Measurements from ENCODE around the gene EXOSC2. TPM values are rescaled to one million over a fixed set of nuclear protein-coding genes. Genes with fewer than 3 reads are reported as not detected.

The EXOSC2 gene
- total and polyA plus RNA-seq, 8 donors = 17.5 to 56.4 (median 51.3) TPM

- DNase-seq (peak in 3 of 4 donors; percentile 61 to 88 (median 81)), ATAC-seq (peak; percentile 96)
- H3K36me3 ChIP-seq = peaks cover 0 to 96% of the 10 kb centered on the region in 2 donors
- intact Hi-C loops (cut with DNase I) = loop anchor here in 1 of 2 donors (5.0 to 10.0 kb wide), 3 partner anchors 166 to 343 kb away; no protein-coding TSS in a partner anchor
- no peaks in the 10 kb centered on the region for H3K9me3 ChIP-seq
- peak; percentile 88 to 91 for TF ChIP-seq CTCF (IDR thresholded peaks at IDR 0.05)
- no peaks in the 10 kb centered on the region for H3K4me1 ChIP-seq
- no peak overlapping the region for H3K4me3 ChIP-seq
- no peaks in the 10 kb centered on the region for H3K27me3 ChIP-seq
- no peak overlapping the region for H3K27ac ChIP-seq
Observed at GRCh38 chr9:130701059-130702022, 7.8 kb downstream of the EXOSC2 start.

GRCh38 chr9:130703501-130703900, 9.9 kb downstream of the EXOSC2 start:
- Histone ChIP-seq H3K27ac (no peak overlapping the region), H3K36me3 (peaks cover 0 to 75% of the 10 kb centered on the region in 2 donors), H3K27me3 (no peaks in the 10 kb centered on the region), H3K4me1 (no peaks in the 10 kb centered on the region), H3K9me3 (no peaks in the 10 kb centered on the region), H3K4me3 (no peak overlapping the region)
- intact Hi-C loops (cut with DNase I) = loop anchor here in 1 of 2 donors (5.0 to 10.0 kb wide), 3 partner anchors 164 to 341 kb away; no protein-coding TSS in a partner anchor
- DNase-seq (no peak), ATAC-seq (no peak)
- TF ChIP-seq CTCF (IDR thresholded peaks at IDR 0.05) = no peak

GRCh38 chr9:130707225-130707976, 13.8 kb downstream of the EXOSC2 start:
- no peaks in the 10 kb centered on the region for H3K27me3 ChIP-seq
- intact Hi-C loops (cut with DNase I) = loop anchor here in 1 of 2 donors (10.0 kb wide), 2 partner anchors 237 to 337 kb away; no protein-coding TSS in a partner anchor
- H3K9me3 ChIP-seq = no peaks in the 10 kb centered on the region
- H3K4me3 ChIP-seq = no peak overlapping the region
- no peak overlapping the region for H3K27ac ChIP-seq
- TF ChIP-seq CTCF (IDR thresholded peaks at IDR 0.05) = peak; percentile 70 to 80
- H3K4me1 ChIP-seq = peaks cover 0 to 8% of the 10 kb centered on the region in 2 donors
- ATAC-seq = peak; percentile 60
- H3K36me3 ChIP-seq = peaks cover 0 to 36% of the 10 kb centered on the region in 2 donors
- DNase-seq = peak in 2 of 4 donors; percentile 53 to 78

- no peak overlapping the region for H3K27ac ChIP-seq
- H3K36me3 ChIP-seq = peaks cover 0 to 4% of the 10 kb centered on the region in 2 donors
- intact Hi-C loops (cut with DNase I) = no loop called here
- H3K4me1 ChIP-seq = peaks cover 0 to 36% of the 10 kb centered on the region in 2 donors
- H3K27me3 ChIP-seq = no peaks in the 10 kb centered on the region
- H3K9me3 ChIP-seq = no peaks in the 10 kb centered on the region
- DNase-seq (no peak), ATAC-seq (no peak)
- no peak overlapping the region for H3K4me3 ChIP-seq
- no peak for TF ChIP-seq CTCF (IDR thresholded peaks at IDR 0.05)
Observed at GRCh38 chr9:130710822-130711352, 17.3 kb downstream of the EXOSC2 start.

Data from left lung (tissue), 10 donors.